SHP77 (cell line): Measurements from ENCODE around the gene PARP6.

Experiments
- DNase-seq, 2 experiments: peaks; one replicate each; lab custom pipeline; 2025; lab: John Stamatoyannopoulos, UW

Gene PARP6

GRCh38 chr15:72231066-72231832 is 41.1 kb downstream of the PARP6 start, which contains the start of gene PKM:
Gene PKM (minus strand): TSS chr15:72231190. CDS start chr15:72219097, 12,093 bp downstream.
- peak; percentile 94 for DNase-seq

- peak; percentile 78 to 86 for DNase-seq
Observed at GRCh38 chr15:72230197-72231065, 41.9 kb downstream of the PARP6 start.

- DNase-seq, result no peak
Observed at GRCh38 chr15:72229947-72230196, 42.5 kb downstream of the PARP6 start.

- DNase-seq, result no peak
Observed at GRCh38 chr15:72229076-72229946, 43.0 kb downstream of the PARP6 start.

GRCh38 chr15:72227720-72228119 is 44.6 kb downstream of the PARP6 start:
- no peak for DNase-seq

- DNase-seq, result no peak
Observed at GRCh38 chr15:72227192-72227586, 45.2 kb downstream of the PARP6 start.

GRCh38 chr15:72223278-72223677 is 49.1 kb downstream of the PARP6 start:
- DNase-seq, result no peak

- DNase-seq, result no peak
Observed at GRCh38 chr15:72222393-72222792, 50.0 kb downstream of the PARP6 start.

- no peak for DNase-seq
Observed at GRCh38 chr15:72220687-72221086, 51.7 kb downstream of the PARP6 start.

GRCh38 chr15:72217216-72217615 is 55.1 kb downstream of the PARP6 start:
- DNase-seq, result no peak

- DNase-seq, result no peak
Observed at GRCh38 chr15:72216079-72216478, 56.3 kb downstream of the PARP6 start.

- no peak for DNase-seq
Observed at GRCh38 chr15:72207558-72208085, 64.7 kb downstream of the PARP6 start.

GRCh38 chr15:72206677-72207000 is 65.7 kb downstream of the PARP6 start:
- DNase-seq, result no peak

GRCh38 chr15:72205896-72206676 is 66.3 kb downstream of the PARP6 start:
- DNase-seq, result no peak

- no peak for DNase-seq
Observed at GRCh38 chr15:72205273-72205672, 67.1 kb downstream of the PARP6 start.

- DNase-seq, result no peak
Observed at GRCh38 chr15:72203507-72203837, 68.9 kb downstream of the PARP6 start.

GRCh38 chr15:72202801-72203506 is 69.4 kb downstream of the PARP6 start:
- DNase-seq, result no peak

GRCh38 chr15:72202302-72202701 is 70.1 kb downstream of the PARP6 start:
- no peak for DNase-seq

- no peak for DNase-seq
Observed at GRCh38 chr15:72201391-72201921, 70.9 kb downstream of the PARP6 start.

- DNase-seq, result no peak
Observed at GRCh38 chr15:72200395-72201237, 71.7 kb downstream of the PARP6 start.
